RKO (cell line): ENCODE measurements around the gene OR2M4.
"Not testable (repeated sequence)": the region's sequence is repeated elsewhere in the genome, so short reads cannot be mapped to it uniquely, and the experiment has no call there.

Source experiments
- DNase-seq: peaks from one replicate; pipeline ENCODE4 v3.0.0-alpha.2; 2016; ENCODE audit warnings: low spot score

The OR2M4 gene

GRCh38 chr1:248231117-248231516 is at the start of gene OR2M4:
OR2M4 (plus strand) TSS chr1:248231417; CDS start chr1:248238929, 7,512 bp downstream.
- no peak for DNase-seq

- DNase-seq: no peak
Observed at GRCh38 chr1:248183996-248184395, 47.2 kb upstream of the OR2M4 start.

- no peak for DNase-seq
Observed at GRCh38 chr1:248187363-248187762, 43.9 kb upstream of the OR2M4 start.

- no peak for DNase-seq
Observed at GRCh38 chr1:248189026-248189425, 42.2 kb upstream of the OR2M4 start.

GRCh38 chr1:248194117-248194516 is 37.1 kb upstream of the OR2M4 start:
- DNase-seq: no peak

GRCh38 chr1:248196965-248197364 is 34.3 kb upstream of the OR2M4 start, which contains the start of gene OR2M3:
OR2M3 (plus strand) TSS chr1:248197265; CDS start chr1:248203068, 5,803 bp downstream.
- no peak for DNase-seq

GRCh38 chr1:248215880-248216279 is 15.3 kb upstream of the OR2M4 start:
- no peak for DNase-seq

- DNase-seq: no peak
Observed at GRCh38 chr1:248225537-248225936, 5.7 kb upstream of the OR2M4 start.

- DNase-seq: no peak
Observed at GRCh38 chr1:248229360-248229908, 1.8 kb upstream of the OR2M4 start.

- DNase-seq: no peak
Observed at GRCh38 chr1:248239478-248239877, 8.3 kb downstream of the OR2M4 start.

GRCh38 chr1:248243204-248243603 is 12.0 kb downstream of the OR2M4 start:
- DNase-seq: peak; percentile 68

GRCh38 chr1:248259309-248259708 is 28.1 kb downstream of the OR2M4 start:
- DNase-seq: not testable (repeated sequence)

GRCh38 chr1:248268178-248268577 is 37.0 kb downstream of the OR2M4 start:
- DNase-seq: no peak

- DNase-seq: not testable (repeated sequence)
Observed at GRCh38 chr1:248273225-248273624, 42.0 kb downstream of the OR2M4 start.

- DNase-seq: no peak
Observed at GRCh38 chr1:248277876-248278275, 46.7 kb downstream of the OR2M4 start, which contains the start of gene OR2T33. OR2T33 (minus strand) TSS chr1:248277976; CDS start chr1:248273814, 4,162 bp downstream.

GRCh38 chr1:248288391-248288790 is 57.2 kb downstream of the OR2M4 start:
- no peak for DNase-seq
